ENCODE measurements around the gene ITPRID2.

GRCh38 chr2:181846399-181847197 is 44.9 kb upstream of the ITPRID2 start:
- TF ChIP-seq, protein P1, sequence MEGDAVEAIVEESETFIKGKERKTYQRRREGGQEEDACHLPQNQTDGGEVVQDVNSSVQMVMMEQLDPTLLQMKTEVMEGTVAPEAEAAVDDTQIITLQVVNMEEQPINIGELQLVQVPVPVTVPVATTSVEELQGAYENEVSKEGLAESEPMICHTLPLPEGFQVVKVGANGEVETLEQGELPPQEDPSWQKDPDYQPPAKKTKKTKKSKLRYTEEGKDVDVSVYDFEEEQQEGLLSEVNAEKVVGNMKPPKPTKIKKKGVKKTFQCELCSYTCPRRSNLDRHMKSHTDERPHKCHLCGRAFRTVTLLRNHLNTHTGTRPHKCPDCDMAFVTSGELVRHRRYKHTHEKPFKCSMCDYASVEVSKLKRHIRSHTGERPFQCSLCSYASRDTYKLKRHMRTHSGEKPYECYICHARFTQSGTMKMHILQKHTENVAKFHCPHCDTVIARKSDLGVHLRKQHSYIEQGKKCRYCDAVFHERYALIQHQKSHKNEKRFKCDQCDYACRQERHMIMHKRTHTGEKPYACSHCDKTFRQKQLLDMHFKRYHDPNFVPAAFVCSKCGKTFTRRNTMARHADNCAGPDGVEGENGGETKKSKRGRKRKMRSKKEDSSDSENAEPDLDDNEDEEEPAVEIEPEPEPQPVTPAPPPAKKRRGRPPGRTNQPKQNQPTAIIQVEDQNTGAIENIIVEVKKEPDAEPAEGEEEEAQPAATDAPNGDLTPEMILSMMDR (IDR thresholded peaks at IDR 0.05; ENCODE audit: borderline replicate concordance, extremely low read depth, low read length, poor library complexity, severe bottlenecking), result no peak
- TF ChIP-seq EZH2 (IDR thresholded peaks at IDR 0.05; ENCODE audit: borderline replicate concordance, low read depth, low read length, severe bottlenecking), result no peak

Data from DND-41 (cell line).